Ascending aorta (tissue), 2 donors: ENCODE measurements around the gene HOXA1. TPM values are rescaled to one million over a fixed set of nuclear protein-coding genes. Genes with fewer than 3 reads are reported as not detected.

Experiments
- DNase-seq, 2 donors: peaks; one replicate each; pipeline ENCODE4 v3.0.0-alpha.2; 2019; ENCODE audit warnings: low spot score in 2 of 2
- H3K27ac ChIP-seq, 2 donors: fragments of 200-600 bp; sonication (generic); one replicate each; pipeline ENCODE4 v1.5.1; 2016 to 2017; ENCODE audit warnings: mild to moderate bottlenecking in 1 of 2
- H3K27me3 ChIP-seq: fragments of 200-600 bp; sonication (generic); one replicate; pipeline ENCODE4 v1.5.1; 2017
- H3K36me3 ChIP-seq, 2 donors: fragments of 200-600 bp; sonication (generic); one replicate each; pipeline ENCODE4 v1.5.1; 2016
- H3K4me1 ChIP-seq, 2 donors: fragments of 200-600 bp; sonication (generic); one replicate each; pipeline ENCODE4 v1.5.1; 2016 to 2017; ENCODE audit warnings: mild to moderate bottlenecking in 1 of 2
- H3K4me3 ChIP-seq, 2 donors: fragments of 200-600 bp; sonication (generic); one replicate each; pipeline ENCODE4 v1.5.1; 2016 to 2017; ENCODE audit warnings: mild to moderate bottlenecking in 1 of 2
- H3K9me3 ChIP-seq, 2 donors: fragments of 200-600 bp; sonication (generic); one replicate each; pipeline ENCODE4 v1.5.1; 2016
- intact Hi-C: fragments of 100-400 bp; cut with DNase I; formaldehyde crosslinking; loops from one replicate; pipeline ENCODE4 v1.15.1; 2023
- total RNA-seq: library from RNA; depleted of rRNA; stranded (reverse); fragments of >200 nt; gene quantifications from one replicate; pipeline ENCODE4 v1.1.0, GENCODE V29; 2016
- TF ChIP-seq, protein P1 (sequence below), 3 experiments: fragments of 200-600 bp in 2 of 3; fragments of 450-650 bp in 1 of 3; sonication (generic) in 2 of 3; IDR thresholded peaks; one replicate each; pipeline ENCODE4 v1.5.1; 2016 to 2019; ENCODE audit warnings: antibody characterized with exemption in 3 of 3, mild to moderate bottlenecking in 1 of 3, moderate library complexity in 1 of 3

HOXA1 gene
- total RNA-seq, 1 donor from 2014 or later: not detected

DNA sequence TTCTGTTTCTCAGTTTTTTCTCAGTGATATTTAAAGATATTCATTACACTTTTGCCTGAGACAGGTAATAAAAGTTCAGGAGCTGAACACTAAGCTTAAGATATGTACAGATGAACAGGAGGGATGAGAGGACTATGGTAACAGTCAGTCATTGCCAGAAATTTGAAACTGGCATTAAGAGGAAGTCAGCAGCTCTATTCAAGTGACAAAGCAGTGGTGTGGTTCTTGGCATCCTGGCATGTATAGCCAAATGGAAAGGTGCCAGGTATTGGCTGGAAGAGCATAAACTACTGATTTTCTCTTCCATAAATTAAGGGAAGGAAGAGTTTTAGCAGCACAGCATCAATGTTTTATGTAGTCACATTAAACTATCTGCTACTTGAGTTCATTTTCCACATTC is 22.7 kb downstream of the HOXA1 start:
- Histone ChIP-seq H3K36me3 (no peaks in the 10 kb centered on the region), H3K9me3 (no peaks in the 10 kb centered on the region), H3K4me3 (no peak overlapping the region), H3K27ac (no peak overlapping the region), H3K27me3 (no peaks in the 10 kb centered on the region), H3K4me1 (no peaks in the 10 kb centered on the region)
- TF ChIP-seq, protein P1, sequence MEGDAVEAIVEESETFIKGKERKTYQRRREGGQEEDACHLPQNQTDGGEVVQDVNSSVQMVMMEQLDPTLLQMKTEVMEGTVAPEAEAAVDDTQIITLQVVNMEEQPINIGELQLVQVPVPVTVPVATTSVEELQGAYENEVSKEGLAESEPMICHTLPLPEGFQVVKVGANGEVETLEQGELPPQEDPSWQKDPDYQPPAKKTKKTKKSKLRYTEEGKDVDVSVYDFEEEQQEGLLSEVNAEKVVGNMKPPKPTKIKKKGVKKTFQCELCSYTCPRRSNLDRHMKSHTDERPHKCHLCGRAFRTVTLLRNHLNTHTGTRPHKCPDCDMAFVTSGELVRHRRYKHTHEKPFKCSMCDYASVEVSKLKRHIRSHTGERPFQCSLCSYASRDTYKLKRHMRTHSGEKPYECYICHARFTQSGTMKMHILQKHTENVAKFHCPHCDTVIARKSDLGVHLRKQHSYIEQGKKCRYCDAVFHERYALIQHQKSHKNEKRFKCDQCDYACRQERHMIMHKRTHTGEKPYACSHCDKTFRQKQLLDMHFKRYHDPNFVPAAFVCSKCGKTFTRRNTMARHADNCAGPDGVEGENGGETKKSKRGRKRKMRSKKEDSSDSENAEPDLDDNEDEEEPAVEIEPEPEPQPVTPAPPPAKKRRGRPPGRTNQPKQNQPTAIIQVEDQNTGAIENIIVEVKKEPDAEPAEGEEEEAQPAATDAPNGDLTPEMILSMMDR (IDR thresholded peaks at IDR 0.05): no peak
- intact Hi-C loops: no loop called here
- no peak for DNase-seq

DNA sequence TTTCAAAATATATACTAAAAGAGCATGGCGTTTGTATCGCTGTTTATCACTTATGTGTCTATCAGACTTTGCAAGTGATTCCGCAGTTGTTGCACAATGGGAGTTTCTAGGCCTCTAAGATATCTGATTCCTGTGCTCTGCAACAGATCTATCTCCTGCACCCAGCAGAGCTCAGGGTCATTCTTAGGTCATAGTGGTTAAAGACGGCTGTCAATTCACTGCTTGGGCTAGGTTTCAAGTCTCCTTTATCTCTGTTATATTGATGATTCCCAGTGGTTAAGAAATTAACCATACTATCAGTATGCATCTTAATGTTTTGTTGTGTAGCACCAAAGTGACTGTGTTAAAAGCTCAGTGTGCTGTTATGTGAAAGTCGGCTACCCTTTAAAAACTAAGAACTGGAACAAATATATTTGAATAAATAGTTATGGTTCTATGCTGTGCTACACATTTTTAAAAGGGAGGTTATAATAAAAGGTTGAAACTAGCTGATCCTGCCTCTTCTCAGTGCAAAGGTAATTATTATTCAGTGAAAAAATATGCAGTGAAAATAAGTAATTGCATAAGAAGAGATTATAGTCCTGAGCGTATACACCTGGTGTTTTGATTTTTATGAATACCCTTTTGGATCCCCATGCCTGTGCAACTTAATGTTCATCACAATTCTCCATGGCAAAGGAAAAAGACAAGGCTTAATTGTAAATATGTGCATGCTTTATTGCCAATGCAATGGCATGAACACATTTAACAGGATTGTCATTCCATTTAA is 24.0 kb downstream of the HOXA1 start:
- Histone ChIP-seq H3K4me1 (no peaks in the 10 kb centered on the region), H3K27me3 (no peaks in the 10 kb centered on the region), H3K27ac (no peak overlapping the region), H3K4me3 (no peak overlapping the region), H3K36me3 (no peaks in the 10 kb centered on the region), H3K9me3 (no peaks in the 10 kb centered on the region)
- TF ChIP-seq, protein P1 (IDR thresholded peaks at IDR 0.05): no peak
- no peak for DNase-seq
- intact Hi-C loops: no loop called here

DNA sequence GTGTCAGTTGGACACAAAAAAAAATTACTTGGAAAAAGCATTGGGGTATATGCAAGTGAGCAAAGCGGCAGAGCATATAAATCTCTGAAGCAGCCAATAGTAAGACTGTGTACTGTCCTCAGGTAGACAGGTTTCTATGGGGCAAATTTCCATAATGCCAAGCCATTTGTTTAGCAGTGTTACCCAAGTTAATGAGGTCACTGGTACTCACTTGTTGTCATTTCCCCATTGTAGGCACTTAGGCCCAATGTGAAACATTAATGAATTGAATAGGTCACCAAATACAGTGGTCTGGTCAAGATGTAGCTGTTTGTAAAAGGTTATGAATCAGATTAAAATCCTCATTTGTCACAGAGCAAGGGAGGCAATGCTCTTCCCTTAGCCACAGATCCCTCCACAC is 27.5 kb downstream of the HOXA1 start:
- Histone ChIP-seq H3K27me3 (no peaks in the 10 kb centered on the region), H3K4me1 (no peaks in the 10 kb centered on the region), H3K9me3 (no peaks in the 10 kb centered on the region), H3K27ac (no peak overlapping the region), H3K36me3 (no peaks in the 10 kb centered on the region), H3K4me3 (no peak overlapping the region)
- no peak for DNase-seq
- TF ChIP-seq, protein P1 (IDR thresholded peaks at IDR 0.05): no peak
- intact Hi-C loops: no loop called here

DNA sequence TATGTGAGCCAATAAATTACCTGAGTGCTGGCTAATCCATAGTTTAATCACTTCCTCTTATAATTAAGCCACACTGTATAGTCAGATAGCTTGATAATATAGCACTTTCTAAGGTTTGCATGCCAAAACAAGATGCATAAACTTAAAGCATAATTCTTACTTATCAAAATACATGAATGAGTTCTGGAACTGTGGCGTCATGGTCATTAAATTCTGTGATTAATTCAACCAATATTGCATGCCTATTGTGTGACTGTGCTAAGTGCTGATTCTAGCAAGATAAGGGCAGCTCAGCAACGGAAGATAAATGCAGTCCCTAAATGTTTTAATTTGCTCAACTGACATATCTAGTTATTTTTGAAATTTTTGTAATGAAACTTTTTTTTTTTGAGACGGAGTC is 29.7 kb downstream of the HOXA1 start:
- DNase-seq: no peak
- no peak overlapping the region for H3K4me3 ChIP-seq
- H3K4me1 ChIP-seq: no peaks in the 10 kb centered on the region
- TF ChIP-seq, protein P1 (IDR thresholded peaks at IDR 0.05): no peak
- no peak overlapping the region for H3K27ac ChIP-seq
- H3K27me3 ChIP-seq: no peaks in the 10 kb centered on the region
- H3K9me3 ChIP-seq: no peaks in the 10 kb centered on the region
- intact Hi-C loops: no loop called here
- H3K36me3 ChIP-seq: no peaks in the 10 kb centered on the region

DNA sequence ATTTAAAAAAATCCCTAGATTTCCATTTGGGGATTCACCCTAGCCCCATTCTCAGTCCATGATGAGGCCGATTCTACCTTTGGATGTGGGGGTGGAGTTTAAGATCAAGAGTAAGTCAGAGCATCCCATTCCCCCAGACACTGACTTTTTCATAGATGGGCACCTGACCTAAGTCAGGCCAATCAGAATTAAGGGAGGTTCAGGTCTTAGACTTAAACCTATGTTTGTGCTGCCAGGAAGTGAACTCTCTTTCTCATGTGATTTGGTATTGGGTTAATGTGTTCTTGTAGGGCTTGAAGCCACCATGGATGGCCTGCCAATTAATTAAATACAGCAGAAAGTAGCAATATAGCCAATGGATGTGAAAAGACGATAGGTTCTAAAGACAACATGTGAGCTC is 30.1 kb downstream of the HOXA1 start:
- DNase-seq: no peak
- Histone ChIP-seq H3K36me3 (no peaks in the 10 kb centered on the region), H3K4me1 (no peaks in the 10 kb centered on the region), H3K9me3 (no peaks in the 10 kb centered on the region), H3K27me3 (no peaks in the 10 kb centered on the region), H3K27ac (no peak overlapping the region), H3K4me3 (no peak overlapping the region)
- TF ChIP-seq, protein P1 (IDR thresholded peaks at IDR 0.05): no peak
- intact Hi-C loops: no loop called here
